CD4-positive, alpha-beta T cell treated with Interleukin-17A for 4 hours (primary cell): ENCODE measurements around the gene MYBPH.

Source experiments
- DNase-seq: peaks from one replicate; pipeline ENCODE4 v3.0.0-alpha.2; 2020; ENCODE audit warnings: mixed read lengths

Gene MYBPH

DNA sequence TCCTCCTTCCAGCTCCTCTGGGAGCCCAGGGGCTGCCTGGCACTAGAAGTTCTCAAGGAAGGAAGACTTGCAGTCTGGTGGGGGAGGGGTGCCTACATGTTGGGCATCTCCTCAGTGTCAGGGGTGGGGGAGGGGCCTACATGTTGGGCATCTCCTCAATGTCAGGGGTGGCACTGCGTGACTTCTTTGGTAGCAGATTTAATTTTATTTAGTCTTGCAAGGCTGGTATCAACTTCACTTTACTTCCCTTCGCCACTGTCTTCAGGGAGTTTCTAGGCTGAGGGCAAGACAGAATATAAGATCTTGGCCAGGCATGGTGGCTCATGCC, 29.6 kb downstream of the MYBPH start:
- no peak for DNase-seq

DNA sequence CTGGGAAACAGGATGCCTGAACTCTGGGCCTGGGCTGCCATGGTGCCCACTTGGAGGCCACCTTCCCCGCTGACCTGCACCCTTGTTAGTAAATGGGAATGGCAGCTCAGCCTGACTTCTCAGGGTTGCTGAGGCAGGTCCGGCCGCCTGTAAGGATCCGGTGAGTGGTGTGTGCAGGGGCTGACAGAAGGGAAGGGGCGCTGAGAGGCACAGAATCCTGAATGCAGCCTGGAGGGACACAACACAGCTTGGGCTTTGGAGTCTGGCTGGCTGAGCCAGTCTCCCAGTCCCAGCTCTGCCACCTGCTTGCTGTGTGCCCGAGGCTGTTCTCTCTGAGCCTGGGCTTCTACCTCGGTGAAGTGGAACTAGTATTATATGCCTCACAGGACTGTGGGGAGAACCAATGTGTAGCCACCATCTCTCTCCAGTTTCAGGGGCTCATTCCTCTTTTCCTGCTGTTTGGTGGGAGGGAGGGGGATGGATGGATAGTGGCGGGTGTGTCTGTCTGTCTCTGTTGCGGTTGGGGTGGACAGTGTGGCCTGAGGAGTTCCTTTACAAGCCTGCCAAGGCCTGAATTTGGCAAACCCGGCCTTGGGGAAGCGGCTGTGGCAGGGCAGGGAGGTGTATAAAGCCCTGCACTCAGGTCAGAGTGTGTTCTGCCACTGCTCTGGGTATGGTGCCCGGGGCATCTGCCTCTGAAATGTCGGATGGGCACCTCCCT, 30.1 kb downstream of the MYBPH start:
- DNase-seq = no peak

DNA sequence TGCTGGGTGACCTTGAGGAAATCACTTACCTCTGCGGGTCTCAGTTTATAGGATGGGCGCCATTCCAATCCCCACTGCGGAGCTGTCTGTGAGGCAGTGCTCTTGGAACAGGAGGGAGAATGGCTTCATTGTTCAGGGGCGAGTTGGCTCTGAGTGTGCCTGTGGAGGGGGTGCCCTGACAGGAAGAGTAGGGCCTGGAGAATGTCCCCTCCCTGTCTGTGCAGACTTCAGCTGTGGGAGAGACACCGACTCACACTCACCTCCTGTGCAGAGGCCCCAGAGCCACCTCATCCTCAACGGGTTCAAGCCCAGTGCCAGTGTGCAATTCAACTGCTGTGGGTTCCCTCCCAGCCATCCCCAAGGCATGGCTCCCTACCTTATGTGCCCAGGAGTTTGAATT, 31.0 kb downstream of the MYBPH start:
- DNase-seq = no peak

DNA sequence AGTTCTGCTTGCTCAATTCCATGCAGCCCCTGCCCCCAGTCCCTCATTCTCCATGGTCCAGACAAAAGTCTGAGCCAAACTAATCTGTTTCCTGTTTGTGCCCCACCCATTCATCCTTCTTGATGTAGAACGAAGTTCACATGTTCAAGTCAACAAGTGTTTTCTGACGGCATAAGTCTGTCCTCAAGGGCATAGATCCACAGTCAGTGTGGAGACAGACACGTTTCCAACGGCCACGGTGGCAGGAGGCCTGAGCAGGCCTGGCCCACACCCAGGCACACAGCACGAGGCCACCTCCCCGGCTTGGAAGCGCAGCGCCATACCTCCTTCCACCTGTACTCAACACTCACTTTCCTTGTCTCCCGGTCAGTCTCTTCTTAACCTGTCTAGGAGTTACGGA, 32.0 kb downstream of the MYBPH start:
- no peak for DNase-seq

DNA sequence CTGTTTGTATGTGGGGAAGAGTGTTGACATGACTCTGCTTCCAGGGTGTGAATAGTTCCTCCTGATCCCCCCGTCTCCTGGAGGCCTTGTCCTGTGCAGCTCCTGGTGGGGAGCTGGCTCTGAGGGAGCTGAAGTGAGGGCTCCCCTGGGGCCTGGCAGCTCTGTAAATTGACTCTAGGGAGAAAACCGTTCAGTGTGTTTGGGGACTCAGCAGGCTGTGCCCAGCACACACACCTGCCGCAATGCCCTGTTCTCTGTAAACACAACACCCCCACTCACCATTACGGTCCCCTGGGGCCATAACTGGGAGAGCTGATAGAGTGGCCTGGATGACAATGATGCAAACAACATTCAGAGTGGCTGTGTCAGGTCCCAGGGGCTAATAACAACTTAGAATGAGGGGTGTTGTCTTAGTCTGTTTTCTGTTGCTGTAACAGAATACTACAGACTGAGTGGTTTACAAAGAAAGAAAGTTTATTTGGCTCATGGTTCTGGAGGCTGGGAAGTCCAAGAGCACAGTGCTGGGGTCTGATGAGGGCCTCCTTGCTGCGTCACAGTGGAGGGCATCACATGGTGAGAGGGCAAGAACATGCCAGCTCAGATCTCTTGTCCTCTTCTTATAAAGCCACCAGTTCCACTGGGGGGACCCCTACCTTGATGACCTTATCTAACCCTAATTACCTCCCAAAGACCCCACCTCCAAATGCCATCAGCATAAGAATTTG, 32.8 kb downstream of the MYBPH start:
- DNase-seq = no peak

DNA sequence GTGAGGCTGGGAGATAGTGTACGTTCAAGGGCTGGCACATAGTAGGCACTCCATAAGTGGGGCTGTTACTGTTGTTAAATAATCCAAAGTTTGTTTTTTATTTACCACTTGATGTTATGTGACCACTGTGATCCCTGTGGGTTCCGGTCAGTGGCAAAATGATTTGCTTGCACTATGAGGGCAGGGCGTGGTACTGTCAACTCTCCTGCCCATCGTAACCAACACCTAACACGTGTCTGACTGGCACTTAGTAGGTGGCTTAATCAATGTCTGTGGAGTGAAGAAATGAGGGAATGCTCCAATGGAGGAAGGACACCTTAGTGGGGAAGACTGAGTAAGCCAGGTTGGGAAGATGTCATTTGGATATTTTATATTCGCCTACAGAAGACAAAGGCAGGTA, 33.5 kb downstream of the MYBPH start:
- DNase-seq = no peak

DNA sequence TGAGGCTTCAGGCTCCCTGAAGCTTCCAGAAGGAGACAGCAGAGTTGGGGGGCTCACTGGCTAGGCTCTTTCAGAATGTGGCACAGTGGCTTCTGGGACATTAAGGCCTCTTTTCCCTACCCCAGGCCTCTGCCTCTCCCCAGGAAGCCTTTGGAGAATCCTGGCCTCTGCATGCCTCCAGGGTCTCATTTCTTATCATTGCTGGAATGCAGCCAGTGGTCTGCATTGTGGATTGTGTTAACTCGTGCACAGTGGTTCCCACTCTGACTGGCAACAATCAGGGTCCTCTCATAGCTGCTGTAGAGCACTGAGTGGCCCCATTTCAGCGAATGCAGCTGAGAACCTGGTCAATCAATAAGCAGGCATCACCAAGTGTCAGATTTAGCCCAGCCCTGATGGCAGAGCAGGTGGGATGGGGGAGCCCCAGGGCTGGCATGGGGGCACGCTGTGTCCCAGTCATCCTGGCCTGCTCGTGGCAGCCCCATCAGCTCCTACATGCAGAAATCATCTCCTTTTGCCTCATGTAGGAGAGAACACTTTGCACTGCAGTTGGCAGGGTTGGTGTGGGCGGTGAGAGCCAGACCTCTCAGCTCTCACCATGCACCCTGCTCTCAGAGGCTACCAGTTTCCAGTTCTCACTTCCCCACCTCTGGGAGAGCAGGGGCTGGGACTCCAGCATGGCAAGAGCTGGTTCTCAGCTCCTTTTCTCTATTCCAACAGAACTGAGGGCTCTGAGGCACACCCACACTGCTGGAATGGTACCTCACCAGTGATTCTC, 34.7 kb downstream of the MYBPH start:
- no peak for DNase-seq

DNA sequence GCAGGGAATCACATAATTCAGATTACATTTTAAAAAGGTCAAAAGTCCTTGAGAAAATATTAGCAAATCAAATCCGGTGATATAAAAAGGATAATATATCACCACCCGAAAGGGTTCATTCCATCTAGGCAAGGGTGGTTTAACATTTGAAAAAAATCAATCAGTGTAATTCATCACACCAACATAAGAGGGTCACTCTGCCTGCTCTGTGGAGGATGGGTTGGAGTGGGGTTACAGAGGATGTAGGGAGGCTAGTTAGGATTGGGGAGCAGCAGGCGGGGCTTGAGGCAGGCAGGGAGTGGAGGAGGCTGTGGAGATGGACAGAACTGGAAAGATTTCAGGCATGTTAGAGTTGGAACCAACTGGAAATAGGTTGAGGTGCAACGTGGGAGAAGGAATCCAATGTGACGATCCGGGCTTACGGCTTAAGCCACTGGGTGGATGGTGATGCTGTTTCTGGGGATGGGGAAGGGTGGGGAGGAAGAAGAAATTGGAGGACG, 35.6 kb downstream of the MYBPH start:
- DNase-seq = no peak

DNA sequence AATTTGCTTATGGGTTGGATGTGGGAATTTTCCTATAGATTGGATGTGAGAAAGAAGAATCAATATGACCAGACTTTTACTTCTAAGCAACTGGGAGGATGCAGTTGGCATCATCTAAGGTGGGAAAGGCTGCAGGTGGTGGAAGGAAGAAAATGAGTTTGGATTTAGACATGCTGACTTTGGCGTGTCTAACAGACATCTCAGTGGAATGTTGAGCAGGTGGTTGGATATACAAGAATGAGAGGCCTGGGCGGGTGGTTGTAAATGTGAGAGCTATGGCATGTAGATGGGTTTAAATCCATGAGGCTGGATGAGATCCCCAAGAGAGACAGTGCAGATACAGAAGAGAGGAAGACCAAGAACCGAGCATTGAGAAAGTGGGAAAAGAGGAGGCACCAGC, 37.6 kb downstream of the MYBPH start:
- no peak for DNase-seq

DNA sequence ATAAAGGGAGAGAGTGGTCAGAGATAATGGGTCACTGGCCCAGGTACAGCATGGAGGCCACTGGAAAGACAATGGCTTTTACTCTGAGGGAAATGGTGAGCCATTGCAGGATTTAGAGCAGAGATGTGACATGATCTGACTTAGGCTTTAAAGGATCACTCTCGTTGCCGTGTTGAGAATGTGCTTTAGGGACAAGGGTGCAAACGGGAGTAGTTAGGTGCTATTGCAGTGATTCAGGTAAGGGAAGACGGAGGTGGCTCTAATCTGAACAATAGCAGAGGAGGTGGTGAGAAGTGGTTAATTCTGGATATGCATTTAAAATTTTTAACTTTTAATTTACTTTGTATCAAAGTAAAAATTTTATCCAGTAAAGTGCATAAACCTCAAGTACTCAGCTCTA, 38.3 kb downstream of the MYBPH start:
- no peak for DNase-seq

DNA sequence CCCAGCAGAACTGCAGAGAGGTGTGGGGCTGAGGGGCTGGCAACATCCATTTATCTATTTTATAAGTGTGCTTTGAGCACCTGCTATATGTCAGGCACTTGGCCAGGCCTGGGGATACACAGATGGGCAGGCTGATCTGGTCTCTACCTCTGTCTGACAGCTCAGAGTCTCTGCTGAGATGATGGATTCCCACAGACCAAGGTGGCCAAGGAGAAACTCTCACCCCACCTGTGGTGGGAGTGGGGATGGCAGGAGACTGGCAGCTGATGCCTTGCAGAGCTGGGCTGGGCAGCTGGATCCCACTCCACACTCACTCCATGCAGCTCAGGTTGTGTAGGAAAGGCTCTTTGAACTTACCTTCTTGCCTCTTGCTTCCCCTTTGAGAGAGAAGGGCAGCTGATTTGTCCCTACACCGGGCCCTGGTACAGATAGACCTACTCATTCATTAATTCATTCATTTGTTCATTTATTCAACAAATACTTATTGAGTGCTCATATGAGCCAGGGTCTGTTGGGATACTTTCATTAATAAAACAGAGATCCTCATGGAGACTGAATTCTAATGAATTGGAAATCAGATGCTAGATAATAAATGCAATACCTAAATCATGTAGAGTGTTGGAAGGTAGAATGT, 39.1 kb downstream of the MYBPH start:
- DNase-seq = no peak

DNA sequence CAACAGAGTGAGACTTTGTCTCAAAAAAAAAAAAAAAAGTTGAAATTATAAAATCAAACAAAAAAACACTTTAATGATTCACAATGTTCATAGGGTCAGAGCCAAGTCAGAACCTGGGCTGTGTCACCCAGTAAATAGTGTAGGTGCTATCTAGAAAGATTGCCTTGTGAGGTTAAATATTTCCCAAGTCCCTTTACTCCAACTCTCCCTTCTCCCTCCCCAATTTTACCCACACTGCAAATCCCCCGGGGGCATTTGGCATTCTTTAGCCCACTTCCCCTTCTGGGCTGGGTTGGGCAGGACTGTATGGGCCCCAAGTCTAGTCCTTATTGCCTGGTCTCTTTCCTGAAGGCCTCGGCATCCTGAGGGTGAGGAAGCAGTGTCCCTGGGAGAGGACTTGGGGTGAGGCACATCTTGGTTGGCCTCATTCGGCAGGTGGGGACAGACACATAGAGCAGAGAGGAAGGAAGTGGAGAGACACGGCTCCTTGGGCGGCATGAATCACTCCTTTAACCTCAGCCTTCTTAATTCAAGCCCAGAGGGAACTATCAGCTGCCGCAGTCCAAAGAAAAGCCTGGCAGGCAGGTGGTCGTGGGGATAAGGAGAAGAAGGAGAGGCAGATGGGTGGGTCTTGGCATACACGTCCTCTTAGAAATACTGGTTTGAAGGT, 39.9 kb downstream of the MYBPH start:
- DNase-seq = no peak

DNA sequence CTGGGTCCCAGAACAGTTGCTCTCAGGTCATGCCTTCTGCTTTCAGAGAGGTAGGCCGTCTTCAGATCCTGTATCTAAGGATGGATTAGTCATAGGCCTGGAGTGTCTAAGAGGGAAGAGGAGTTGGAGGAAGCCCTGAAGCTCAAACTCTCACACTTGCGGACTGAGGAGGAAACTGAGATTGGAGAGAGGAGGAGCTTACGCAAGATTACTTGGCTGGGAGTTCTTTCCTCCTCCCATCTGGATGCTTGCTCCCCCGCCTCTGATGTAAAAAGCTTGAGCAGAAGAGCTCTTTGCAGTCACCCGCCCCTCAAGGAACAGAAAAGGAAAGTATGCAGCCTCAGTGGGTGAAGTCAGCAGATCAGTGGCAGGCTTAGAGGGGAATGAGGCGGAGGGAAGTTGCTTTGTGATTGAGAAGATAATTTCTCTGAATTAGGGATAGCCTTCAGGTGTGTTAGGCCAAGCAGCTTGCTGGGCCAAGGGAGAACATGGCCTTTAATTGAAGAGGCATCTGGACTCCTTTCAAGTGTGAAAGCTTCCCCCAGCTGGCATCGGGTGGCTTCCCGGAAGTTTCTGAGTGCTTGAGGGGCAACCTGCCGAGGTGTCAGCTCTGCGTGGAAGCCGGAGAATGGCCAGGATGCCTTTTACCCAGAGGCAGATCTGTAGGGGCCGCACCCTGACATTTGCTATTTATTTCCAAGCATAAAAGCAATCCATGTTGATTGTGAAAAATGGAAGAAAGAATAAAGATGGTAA, 41.5 kb downstream of the MYBPH start:
- no peak for DNase-seq

DNA sequence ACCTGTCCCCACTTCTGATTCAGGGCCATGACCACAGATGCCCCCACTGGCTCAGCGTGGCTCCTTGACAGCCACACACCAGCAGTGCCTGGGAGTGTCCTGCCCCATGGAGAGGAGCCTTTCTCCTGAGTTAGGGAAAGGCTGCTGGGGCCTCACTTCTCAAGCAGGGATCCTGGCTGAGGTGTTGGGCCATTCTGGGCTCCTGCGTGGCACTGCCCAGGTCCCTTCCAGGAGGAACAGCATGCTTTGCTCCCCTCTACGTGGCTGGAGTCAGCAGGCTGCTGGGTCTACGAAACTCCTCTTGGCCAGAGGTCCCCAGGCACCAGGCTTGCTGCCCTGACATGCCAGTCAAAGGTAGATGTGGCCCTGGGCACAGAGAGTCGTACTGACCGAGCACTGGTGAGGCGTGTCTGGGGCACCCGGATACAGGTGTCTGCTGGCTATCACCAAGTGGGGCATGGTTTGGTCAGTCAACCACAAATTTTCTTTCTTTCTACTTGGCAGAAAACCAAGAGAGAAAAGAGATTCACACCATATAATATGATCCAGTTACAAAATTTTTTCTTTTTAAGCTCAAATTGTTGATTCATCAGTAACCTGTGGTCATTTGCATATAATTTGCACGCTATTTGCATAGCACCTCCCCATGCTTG, 44.0 kb downstream of the MYBPH start:
- DNase-seq = no peak

DNA sequence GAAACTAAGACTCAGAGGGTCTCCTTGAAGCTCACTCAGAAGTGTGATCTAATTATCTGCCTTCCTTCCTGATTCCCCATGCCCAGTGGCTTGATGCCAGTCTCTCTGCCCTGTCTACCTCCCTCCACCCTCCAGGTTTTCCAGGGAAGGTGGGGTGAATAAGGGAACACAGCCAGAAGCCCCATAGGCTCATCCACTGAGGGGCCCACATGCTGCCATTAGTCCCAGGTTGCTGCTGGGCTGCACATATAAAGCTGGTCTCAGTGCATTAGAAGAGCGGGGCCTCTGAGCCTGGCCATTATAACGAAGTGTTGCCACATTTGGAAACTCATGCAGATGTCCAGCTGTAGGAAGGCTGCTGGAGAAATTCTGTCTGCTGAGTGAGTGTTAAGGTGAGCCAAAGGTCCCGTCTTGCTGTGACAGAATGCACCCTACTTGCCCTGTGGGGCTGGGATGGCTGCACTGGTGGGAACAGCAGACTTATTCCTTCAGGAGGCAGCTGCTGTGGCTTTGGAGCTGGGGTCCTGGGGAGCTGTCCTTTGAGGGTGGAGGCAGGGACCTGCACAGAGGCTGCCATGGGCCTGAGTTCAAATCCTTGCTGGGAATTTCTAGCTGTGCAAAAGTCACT, 45.2 kb downstream of the MYBPH start:
- DNase-seq = no peak

DNA sequence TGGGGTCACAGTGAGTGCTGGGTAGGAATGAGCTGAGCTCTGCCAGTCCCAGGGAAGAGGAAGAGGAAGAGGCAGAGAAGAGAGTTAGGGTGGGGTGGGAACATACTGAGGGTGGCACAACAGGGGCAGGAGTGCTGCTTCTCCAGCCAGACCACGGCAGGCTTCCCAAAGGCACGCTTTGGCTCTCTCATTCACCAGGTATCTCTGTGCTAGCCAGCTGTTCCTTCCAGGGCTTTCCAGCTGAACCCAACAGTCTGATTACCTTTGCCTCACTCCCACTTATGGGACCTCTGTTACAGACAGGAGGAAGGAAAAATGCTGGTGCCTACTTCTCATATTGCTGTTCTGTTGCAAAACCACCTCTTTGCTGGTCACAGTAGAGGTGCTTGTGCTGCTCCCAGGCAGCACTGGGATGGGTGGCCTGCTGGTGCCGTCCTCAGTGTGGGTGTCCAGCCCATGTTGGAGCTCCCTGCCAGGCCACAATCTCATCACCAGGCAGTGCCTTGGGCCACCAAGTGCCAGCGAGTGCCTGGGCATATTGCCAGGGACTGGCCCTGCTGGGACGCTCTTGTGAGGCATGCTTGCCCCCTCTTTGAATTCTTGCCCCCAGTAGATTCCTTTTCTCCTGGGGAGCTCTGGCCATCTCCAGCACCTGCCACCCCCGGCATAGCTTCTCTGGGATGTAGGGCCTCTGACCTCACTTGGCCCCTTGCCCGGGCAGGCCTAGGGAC, 46.0 kb downstream of the MYBPH start:
- no peak for DNase-seq

DNA sequence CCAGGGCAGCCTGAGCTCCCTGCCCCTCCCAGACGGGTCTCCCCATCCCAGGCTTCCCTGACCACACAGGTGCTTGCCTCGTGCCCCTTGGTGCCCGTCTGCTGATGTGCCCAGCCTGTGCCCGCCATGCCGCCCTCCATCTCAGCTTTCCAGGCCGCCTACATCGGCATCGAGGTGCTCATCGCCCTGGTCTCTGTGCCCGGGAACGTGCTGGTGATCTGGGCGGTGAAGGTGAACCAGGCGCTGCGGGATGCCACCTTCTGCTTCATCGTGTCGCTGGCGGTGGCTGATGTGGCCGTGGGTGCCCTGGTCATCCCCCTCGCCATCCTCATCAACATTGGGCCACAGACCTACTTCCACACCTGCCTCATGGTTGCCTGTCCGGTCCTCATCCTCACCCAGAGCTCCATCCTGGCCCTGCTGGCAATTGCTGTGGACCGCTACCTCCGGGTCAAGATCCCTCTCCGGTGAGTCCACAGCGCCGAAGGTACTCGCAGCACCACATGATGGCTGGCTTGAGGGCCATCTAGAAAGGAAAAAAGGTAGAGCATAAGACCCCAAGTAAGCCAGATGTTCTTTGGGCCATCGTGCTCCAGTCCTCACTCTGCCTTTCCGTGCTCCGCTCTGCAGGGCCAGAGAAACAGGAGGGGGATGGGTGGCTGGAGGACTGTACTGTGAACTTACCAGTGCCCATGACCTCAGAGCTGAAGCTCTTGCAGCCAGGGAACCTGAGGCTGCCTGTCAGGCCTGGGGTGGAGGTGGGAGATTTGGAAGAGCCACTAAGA, 46.7 kb downstream of the MYBPH start:
- no peak for DNase-seq

DNA sequence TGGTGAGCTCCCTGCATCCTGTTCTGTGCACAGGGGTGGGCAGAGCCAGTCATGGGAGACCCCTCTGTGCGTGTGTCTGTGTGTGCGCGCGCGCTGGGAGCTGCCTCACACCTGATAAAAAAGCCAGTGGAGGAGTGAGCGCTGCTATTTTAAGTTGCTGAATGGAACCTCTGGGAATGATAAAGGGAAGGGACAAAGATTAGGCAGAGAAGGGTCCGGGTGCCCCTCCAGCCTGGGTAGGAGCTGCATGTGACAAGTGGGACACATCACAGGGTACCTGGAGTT, 47.3 kb downstream of the MYBPH start:
- DNase-seq = no peak

DNA sequence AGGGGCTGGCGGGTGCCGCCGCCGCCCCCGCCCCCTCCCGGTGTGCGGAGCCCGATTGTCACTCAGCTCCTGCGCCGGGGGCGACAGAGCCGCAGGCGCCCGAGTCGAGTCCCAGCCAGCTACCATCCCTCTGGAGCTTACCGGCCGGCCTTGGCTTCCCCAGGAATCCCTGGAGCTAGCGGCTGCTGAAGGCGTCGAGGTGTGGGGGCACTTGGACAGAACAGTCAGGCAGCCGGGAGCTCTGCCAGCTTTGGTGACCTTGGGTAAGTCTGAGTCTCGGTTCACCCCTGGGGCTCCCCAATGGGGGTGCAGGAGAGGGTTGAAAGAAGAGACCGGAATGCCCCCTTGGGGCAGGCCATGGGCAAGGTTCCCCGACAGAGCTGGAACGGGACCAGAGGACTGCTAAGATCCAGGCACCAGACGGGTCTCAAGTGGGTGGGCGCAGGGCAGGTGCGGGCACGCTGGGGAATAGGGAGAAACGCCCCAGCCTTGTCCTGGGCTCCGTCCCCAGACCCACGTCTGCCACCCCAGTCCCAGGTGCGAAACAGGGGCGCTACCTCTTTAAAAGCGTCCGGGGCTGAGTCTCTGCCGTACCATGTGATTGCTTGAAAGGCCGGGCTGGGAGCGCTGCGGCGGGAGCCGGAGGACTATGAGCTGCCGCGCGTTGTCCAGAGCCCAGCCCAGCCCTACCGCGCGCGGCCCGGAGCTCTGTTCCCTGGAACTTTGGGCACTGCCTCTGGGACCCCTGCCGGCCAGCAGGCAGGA, 47.8 kb downstream of the MYBPH start, which contains the start of gene ADORA1:
TSS of gene ADORA1 (plus strand) at position 61 of the 765 bp plus-strand sequence. CDS start 1,116 bp downstream, outside the sequence.
- DNase-seq = no peak
